GM12878 (cell line): ENCODE data around the gene LRRC75B. TPM values are rescaled to one million over a fixed set of nuclear protein-coding genes. Genes with fewer than 3 reads are reported as not detected.

Source experiments
- ATAC-seq: fragments of 200-7000 bp; cut with Tn5 transposase; 3 replicates; pipeline ENCODE4 v1.9.1; 2020; ENCODE audit warnings: mild to moderate bottlenecking, moderate library complexity
- BruUV-seq: library from RNA; stranded (reverse); fragments of 400-500 nt; replicated peaks from 2 replicates; lab custom pipeline; 2021; lab: Mats Ljungman, UMichigan
- CTCF ChIA-PET: fragments of 300-600 bp; sonication (Branson Sonifier 250); formaldehyde crosslinking; extraction: SDS; loops from one replicate; lab custom pipeline; 2021; ENCODE audit warnings: inconsistent platforms; lab: Yijun Ruan, JAX
- POLR2A ChIA-PET: fragments of 350-600 bp; formaldehyde crosslinking; extraction: SDS; loops from one replicate; lab custom pipeline; 2021; ENCODE audit warnings: inconsistent platforms; lab: Charles Lee
- RAD21 ChIA-PET: fragments of 300-600 bp; sonication (Branson Sonifier 250); formaldehyde crosslinking; loops from one replicate; lab custom pipeline; 2023; ENCODE audit warnings: antibody characterized with exemption; ENCODE audit not compliant: unreplicated experiment; lab: Charles Lee
- SMC1A ChIA-PET: fragments of 300-600 bp; sonication (Branson Sonifier 250); formaldehyde crosslinking; loops from one replicate; lab custom pipeline; 2023; ENCODE audit not compliant: unreplicated experiment, uncharacterized antibody; lab: Charles Lee
- DNase-seq: peaks from one replicate; pipeline ENCODE4 v3.0.0-alpha.2; 2011; ENCODE audit warnings: low read depth, low spot score
- FAIRE-seq: peaks from 3 replicates; lab custom pipeline; 2011; peaks lifted over from hg19 to GRCh38; lab: Jason Lieb, UNC
- H2AFZ ChIP-seq: 2 replicates; pipeline ENCODE4 v1.6.0; 2011; ENCODE audit warnings: low read depth, low read length, control low read depth; ENCODE audit not compliant: control insufficient read depth
- H3K27ac ChIP-seq: 2 replicates; pipeline ENCODE4 v1.5.1; 2011; ENCODE audit warnings: control low read depth; ENCODE audit not compliant: control insufficient read depth, insufficient read depth
- H3K27me3 ChIP-seq, 2 experiments: replicated peaks in 1 of 2; 2 replicates each; pipeline versions ENCODE4 v1.6.0 to v1.6.1; 2011; ENCODE audit warnings: low read length in 1 of 2; ENCODE audit not compliant: control insufficient read depth in 2 of 2, insufficient read depth in 2 of 2
- H3K36me3 ChIP-seq, 2 experiments: 2 replicates each; pipeline ENCODE4 v1.5.1; 2011; ENCODE audit warnings: low read length in 1 of 2; ENCODE audit not compliant: control insufficient read depth in 2 of 2, insufficient read depth in 2 of 2
- H3K4me1 ChIP-seq: 2 replicates; pipeline ENCODE4 v1.6.1; 2011; ENCODE audit warnings: mild to moderate bottlenecking, low read length, moderate library complexity, mixed read lengths; ENCODE audit not compliant: control insufficient read depth, insufficient read depth
- H3K4me2 ChIP-seq: 2 replicates; pipeline ENCODE4 v1.6.0; 2011; ENCODE audit warnings: control low read depth; ENCODE audit not compliant: control insufficient read depth, insufficient read depth
- H3K4me3 ChIP-seq: fragments of 200-600 bp; sonication (generic); 2 replicates; pipeline ENCODE4 v1.5.1; 2016
- H3K79me2 ChIP-seq: 2 replicates; pipeline ENCODE4 v1.6.0; 2011; ENCODE audit warnings: low read length; ENCODE audit not compliant: control insufficient read depth, insufficient read depth
- H3K9ac ChIP-seq: 2 replicates; pipeline ENCODE4 v1.8.0; 2011; ENCODE audit warnings: low read length, control low read depth, mixed read lengths; ENCODE audit not compliant: control insufficient read depth, insufficient read depth
- H3K9me3 ChIP-seq: replicated peaks from 3 replicates; pipeline ENCODE4 v1.5.1; 2011; ENCODE audit warnings: mild to moderate bottlenecking, low read length; ENCODE audit not compliant: control insufficient read depth, insufficient read depth
- H4K20me1 ChIP-seq: 2 replicates; pipeline ENCODE4 v1.6.0; 2011; ENCODE audit not compliant: control insufficient read depth, insufficient read depth
- BCL3 ChIP-seq: IDR thresholded peaks from 2 replicates; pipeline ENCODE4 v1.6.1; 2011; ENCODE audit warnings: borderline replicate concordance, low read depth, mild to moderate bottlenecking, moderate library complexity, low read length; ENCODE audit not compliant: insufficient read depth, poor library complexity, severe bottlenecking
- BHLHE40 ChIP-seq, 2 experiments: fragments of 450-650 bp in 1 of 2; IDR thresholded peaks; 2 replicates each; pipeline ENCODE4 v1.6.1; 2011 to 2017; ENCODE audit warnings: low read depth in 2 of 2, borderline replicate concordance in 1 of 2, improper control_type of control experiment in 1 of 2, low read length in 1 of 2, mild to moderate bottlenecking in 1 of 2
- CHD2 ChIP-seq: IDR thresholded peaks from 2 replicates; pipeline ENCODE4 v1.6.1; 2011; ENCODE audit warnings: low read depth, low read length, improper control_type of control experiment, borderline replicate concordance
- E4F1 ChIP-seq: fragments of 450-650 bp; IDR thresholded peaks from 2 replicates; pipeline ENCODE4 v1.6.1; 2018; ENCODE audit warnings: borderline replicate concordance, mild to moderate bottlenecking; ENCODE audit not compliant: partially characterized antibody
- GABPA ChIP-seq: IDR thresholded peaks from 2 replicates; pipeline ENCODE4 v1.6.1; 2014; ENCODE audit warnings: antibody characterized with exemption, low read depth, mild to moderate bottlenecking, inconsistent platforms
- HDGF ChIP-seq: fragments of 450-650 bp; IDR thresholded peaks from 2 replicates; pipeline ENCODE4 v1.6.1; 2016; ENCODE audit warnings: antibody characterized with exemption
- IKZF2 ChIP-seq, 2 experiments: fragments of 450-650 bp; IDR thresholded peaks; 2 replicates each; pipeline ENCODE4 v1.6.1; 2017; ENCODE audit warnings: mild to moderate bottlenecking in 2 of 2, moderate library complexity in 2 of 2
- KAT2A ChIP-seq: conservative IDR thresholded peaks from 2 replicates; pipeline ENCODE4 v1.6.1; 2011; ENCODE audit warnings: low read depth, low read length; ENCODE audit not compliant: control insufficient read depth
- NFIC ChIP-seq: IDR thresholded peaks from 2 replicates; pipeline ENCODE4 v1.6.1; 2012; ENCODE audit warnings: low read depth, mild to moderate bottlenecking, inconsistent platforms, low read length, moderate library complexity
- NR2F1 ChIP-seq: fragments of 450-650 bp; conservative IDR thresholded peaks from 2 replicates; pipeline ENCODE4 v1.6.1; 2017; ENCODE audit warnings: mild to moderate bottlenecking
- RAD21 ChIP-seq: IDR thresholded peaks from 2 replicates; pipeline ENCODE4 v1.6.1; 2011; ENCODE audit warnings: mild to moderate bottlenecking, low read depth, low read length, moderate library complexity; ENCODE audit not compliant: insufficient read depth
- SKIL ChIP-seq: fragments of 450-650 bp; IDR thresholded peaks from 2 replicates; pipeline ENCODE4 v1.6.1; 2017; ENCODE audit warnings: mild to moderate bottlenecking, low read depth, inconsistent platforms; ENCODE audit not compliant: poor library complexity, severe bottlenecking
- USF1 ChIP-seq: IDR thresholded peaks from 2 replicates; pipeline ENCODE4 v1.6.1; 2011; ENCODE audit warnings: borderline replicate concordance, low read depth, mild to moderate bottlenecking, moderate library complexity, mixed read lengths, low read length; ENCODE audit not compliant: insufficient read depth; ENCODE audit errors: extremely low read length
- ZNF24 ChIP-seq: fragments of 450-650 bp; IDR thresholded peaks from 2 replicates; pipeline ENCODE4 v1.6.1; 2017; ENCODE audit warnings: antibody characterized with exemption, mild to moderate bottlenecking
- WGBS: methylation state at CpG from one replicate; pipeline ENCODE4 v1.1.6; 2016; ENCODE audit warnings: low lambda C conversion rate; ENCODE audit not compliant: insufficient replicate concordance, insufficient coverage; ENCODE audit errors: missing lambda C conversion rate; 5-methylcytosine and 5-hydroxymethylcytosine counted together
- in situ Hi-C: fragments of 300-500 bp; cut with MboI; formaldehyde crosslinking; loops from 9 replicates; pipeline ENCODE4 v1.14.3; 2018; ENCODE audit warnings: mixed read lengths
- intact Hi-C: fragments of 100-400 bp; cut with micrococcal nuclease; formaldehyde crosslinking; loops from one replicate; pipeline ENCODE4 v1.14.2; 2022; ENCODE audit not compliant: unreplicated experiment
- polyA plus RNA-seq, 11 experiments: library from polyadenylated mRNA; depleted of rRNA in 4 of 11; unstranded in 6 of 11; stranded (reverse) in 5 of 11; fragments of >200 nt; fragmentation: Nextera tagmentation in 4 of 11; fragmentation: Illumina TruSeq in 1 of 11; extraction: Ambion mirVana in 4 of 11; extraction: Trizol in 1 of 11; gene quantifications; 1 replicate in 1 of 11; 2 replicates in 10 of 11; pipeline versions ENCODE4 v1.2.1 to v1.2.3, GENCODE V29; 2011 to 2016; ENCODE audit warnings: inconsistent platforms in 2 of 11, missing spikeins in 2 of 11, low read depth in 1 of 11
- total RNA-seq, 4 experiments: library from RNA; depleted of rRNA in 3 of 4; stranded (reverse); fragments of >200 nt in 3 of 4; fragmentation: Illumina TruSeq in 1 of 4; extraction: Trizol in 1 of 4; gene quantifications; 2 replicates each; pipeline versions ENCODE4 v1.2.1 to v1.2.3, GENCODE V29; 2013 to 2021

Gene LRRC75B
- total and polyA plus RNA-seq, 10 of the 15 experiments (the other 5 are each of a cell fraction or from before 2014, with no cell fraction given): 0.09 to 0.98 (median 0.11) TPM; not detected in 3

GRCh38 chr22:24567668-24568067, 25.2 kb downstream of the LRRC75B start (continued):
- no peak for TF ChIP-seq BHLHE40 (IDR thresholded peaks at IDR 0.05; ENCODE audit: borderline replicate concordance in 1 of 2, low read depth in 2 of 2, low read length in 1 of 2)
- TF ChIP-seq NFIC: no peak
- no peak for TF ChIP-seq ZNF24
- no peak for TF ChIP-seq BCL3
- 0 out of 2 replicates have a peak, but pooled peaks have one; percentile 5 for TF ChIP-seq NR2F1
- TF ChIP-seq RAD21: no peak

- H3K4me1 ChIP-seq: no peaks in the 10 kb centered on the region
- H3K36me3 ChIP-seq: peaks cover 20 to 26% of the 10 kb centered on the region in 2 experiments
- ChIA-PET CTCF (interaction anchor here (0.8 to 1.9 kb wide), 3 partner anchors 10 to 145 kb away, joined by 3 to 5 read pairs (median 4); no protein-coding TSS in a partner anchor), RAD21 (interaction anchor here (0.9 to 1.9 kb wide), 4 partner anchors 8 to 14 kb away, joined by 3 to 7 read pairs (median 4); partner anchors contain the start of gene GUCD1), POLR2A (interaction anchor here (1.3 to 6.6 kb wide), 2 partner anchors 12 to 14 kb away, joined by 3 to 42 read pairs; partner anchors contain the start of genes GUCD1 and SNRPD3), SMC1A (interaction anchor here (0.8 to 3.4 kb wide), 7 partner anchors 7 to 43 kb away, joined by 3 to 11 read pairs (median 3); no protein-coding TSS in a partner anchor)
- H3K9me3 ChIP-seq: no peaks in the 10 kb centered on the region
- ATAC-seq (no peak; the same call in 2 of the 3 replicates), FAIRE-seq (no peak), DNase-seq (no peak)
- no peak overlapping the region for H2AFZ ChIP-seq
- WGBS: 99% methylated on average over 8 of the region's 8 CpGs
- no TSS peak for BruUV-seq
- H3K9ac ChIP-seq: no peak overlapping the region
- peaks cover 35% of the 10 kb centered on the region for H3K79me2 ChIP-seq
- no peak overlapping the region for H3K4me3 ChIP-seq
- in situ Hi-C loops: no loop called here
- intact Hi-C loops: no loop called here
- H4K20me1 ChIP-seq: peaks cover 3% of the 10 kb centered on the region; the same call in 1 of the 2 replicates
- H3K27me3 ChIP-seq: no peaks in the 10 kb centered on the region
- H3K27ac ChIP-seq: no peak overlapping the region
- no peak overlapping the region for H3K4me2 ChIP-seq
- no peak for TF ChIP-seq HDGF
- no peak for TF ChIP-seq KAT2A
- no peak for TF ChIP-seq IKZF2 (IDR thresholded peaks at IDR 0.05)
- no peak for TF ChIP-seq USF1
- no peak for TF ChIP-seq GABPA
- no peak for TF ChIP-seq SKIL
- TF ChIP-seq E4F1: no peak
- TF ChIP-seq CHD2: no peak
- no peak for TF ChIP-seq BHLHE40 (IDR thresholded peaks at IDR 0.05; ENCODE audit: borderline replicate concordance in 1 of 2, low read depth in 2 of 2, low read length in 1 of 2)
These were observed 25.9 kb downstream of the LRRC75B start for GRCh38 chr22:24566899-24567511.
